Heart left ventricle (tissue), 13 donors: Measurements from ENCODE around the gene FSD1L.
A peak's percentile ranks its signal among the peaks of the same experiment; 100 is the strongest.

ENCODE experiments used
- CTCF ChIP-seq, 12 donors: fragments of 200-600 bp; sonication (generic) in 4 of 12; IDR thresholded peaks; one replicate each; pipeline versions ENCODE4 v1.5.0 to v1.8.0; 2018 to 2022; ENCODE audit warnings: antibody characterized with exemption in 12 of 12, mild to moderate bottlenecking in 5 of 12
- POLR2A ChIP-seq, 2 donors: fragments of 450-650 bp; IDR thresholded peaks; one replicate each; pipeline ENCODE4 v1.6.1; 2017; ENCODE audit warnings: antibody characterized with exemption in 2 of 2, mild to moderate bottlenecking in 2 of 2, moderate library complexity in 2 of 2
- donor health status: ischemic (EF 13 %, LVEDD 7.1; RV severe dilation, severe dysfunction).
- donor health status: DM: no; HTN: yes; CAD: no.
- donor health status: DM: no; HTN: no; CAD: no.
- donor health status: ischemic (EF 25% LVEDD 6.9; RV normal size, moderate dysfunction).
- donor health status: ischemic (EF 25% LVEDD 5.7; RV mildly dilated, moderate dysfunction).
- donor health status: ischemic (EF 35%, LVEDD 5.7; RV mildly dilated, moderate dysfunction).
- donor health status: nonischemic (EF 11% LVEDD 7.7; RV severe dilation, severe dysfunction).
- donor health status: DM: yes; HTN: yes; CAD: no.
- donor health status: PGD.
- donor health status: ischemic (EF 29% LVEDD 5.4; RV normal size, mild dysfunction).
- donor health status: nonischemic (EF 23%, LVEDD 6.1; RV moderate dilation, normal function).

GRCh38 chr9:105557804-105558610, 110.2 kb downstream of the FSD1L start, which contains the start of gene FKTN:
- TF ChIP-seq CTCF (IDR thresholded peaks at IDR 0.05) (no peak), POLR2A (IDR thresholded peaks at IDR 0.05) (peak in 1 of 2 donors; percentile 40)
